ENCODE measurements around the gene MDFIC2.
A peak's percentile ranks its signal among the peaks of the same experiment; 100 is the strongest.
"Not testable (repeated sequence)": the region's sequence is repeated elsewhere in the genome, so short reads cannot be mapped to it uniquely, and the experiment has no call there.

Gene MDFIC2

GRCh38 chr3:70312336-70312735 lies at the start of gene MDFIC2:
TSS of gene MDFIC2 (minus strand) at chr3:70312638. CDS start at chr3:70311973, 665 bp downstream.
- DNase-seq (ENCODE audit: low read depth), result no peak

DNA sequence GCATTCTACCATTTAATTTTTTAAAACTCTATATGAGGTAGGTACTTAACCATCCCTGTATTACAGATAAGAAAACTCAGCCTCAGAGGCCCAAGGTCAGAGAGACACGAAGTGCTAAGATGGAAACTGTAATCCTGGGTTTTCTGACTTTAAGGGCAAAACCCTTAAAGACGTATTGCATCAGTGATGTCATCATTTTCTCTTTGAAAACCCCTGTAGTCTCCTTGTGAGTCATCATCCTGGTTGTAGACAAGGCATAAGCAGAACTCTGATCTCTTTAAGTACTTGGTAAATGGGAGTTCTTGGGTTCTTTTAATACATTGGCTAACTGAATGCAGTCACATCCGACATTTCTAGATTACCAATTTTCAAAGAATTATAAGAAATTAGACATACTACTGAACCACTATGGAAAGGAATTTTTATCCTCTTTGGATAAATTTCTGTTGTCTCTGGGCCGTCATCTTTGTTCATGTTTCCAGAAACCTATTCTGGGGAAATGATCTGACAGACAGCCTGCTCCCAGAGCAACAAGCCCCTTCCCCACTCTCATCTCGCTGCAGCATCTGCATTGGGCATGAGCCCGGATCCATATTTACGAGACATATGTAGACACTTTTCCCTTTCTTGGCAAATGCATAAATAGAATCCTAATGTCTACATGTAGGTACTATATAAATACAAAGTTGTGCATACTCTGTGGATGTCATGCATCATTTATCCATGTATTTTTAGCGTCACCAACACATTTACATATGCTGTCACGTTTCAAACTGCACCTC lies 48.7 kb upstream of the MDFIC2 start:
- peak; percentile 37 for DNase-seq (ENCODE audit: low read depth)

GRCh38 chr3:70359711-70360110 lies 47.3 kb upstream of the MDFIC2 start:
- DNase-seq (ENCODE audit: low read depth), result no peak

- DNase-seq (ENCODE audit: low read depth), result peak; percentile 43
Observed at GRCh38 chr3:70358978-70359580, 46.6 kb upstream of the MDFIC2 start.

GRCh38 chr3:70352215-70352614 lies 39.8 kb upstream of the MDFIC2 start:
- no peak for DNase-seq (ENCODE audit: low read depth)

- no peak for DNase-seq (ENCODE audit: low read depth)
Observed at GRCh38 chr3:70342149-70342548, 29.7 kb upstream of the MDFIC2 start.

GRCh38 chr3:70336885-70337284 lies 24.4 kb upstream of the MDFIC2 start:
- DNase-seq (ENCODE audit: low read depth), result not testable (repeated sequence)

DNA sequence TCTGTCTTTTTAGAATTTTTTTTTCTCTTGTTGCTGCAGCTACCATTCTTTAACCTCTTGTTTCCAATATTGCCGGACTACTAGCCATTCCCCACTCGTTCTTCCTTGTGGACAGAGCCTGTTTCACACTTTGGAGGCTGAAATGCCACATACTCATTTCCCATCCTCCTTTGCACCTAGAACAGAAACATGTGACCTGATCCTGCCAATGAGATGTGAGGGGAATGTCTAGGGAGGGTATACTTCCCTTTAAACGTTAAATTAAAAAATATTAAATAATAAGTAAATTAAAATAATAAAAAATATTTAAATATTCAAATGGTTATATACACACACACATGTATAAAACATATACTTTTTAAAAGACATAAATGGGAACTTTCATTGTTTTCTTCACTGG lies 20.6 kb upstream of the MDFIC2 start:
- no peak for DNase-seq (ENCODE audit: low read depth)

GRCh38 chr3:70315021-70315420 lies 2.6 kb upstream of the MDFIC2 start:
- no peak for DNase-seq (ENCODE audit: low read depth)

- no peak for DNase-seq (ENCODE audit: low read depth)
Observed at GRCh38 chr3:70310809-70311208, 1.6 kb downstream of the MDFIC2 start.

DNA sequence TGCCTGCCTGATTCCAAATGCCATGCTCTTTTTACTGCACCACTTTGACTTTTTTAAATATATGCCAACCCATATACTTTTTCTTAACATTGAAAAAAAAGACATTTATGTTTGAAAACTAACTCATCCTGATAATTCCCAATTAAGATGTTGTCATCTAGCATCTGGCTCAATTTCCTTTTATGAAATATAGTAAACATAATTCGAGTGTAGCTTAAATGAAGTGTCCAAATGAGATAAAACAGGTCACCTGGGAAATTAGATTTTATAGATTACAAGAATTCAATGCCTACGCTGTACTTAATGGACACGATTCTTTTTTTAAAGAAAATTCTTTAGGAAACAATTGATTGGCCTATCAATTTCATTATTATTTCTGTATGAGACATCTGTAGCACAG lies 2.8 kb downstream of the MDFIC2 start:
- no peak for DNase-seq (ENCODE audit: low read depth)

- peak; percentile 1 for DNase-seq (ENCODE audit: low read depth)
Observed at GRCh38 chr3:70308760-70309159, 3.7 kb downstream of the MDFIC2 start.

- DNase-seq (ENCODE audit: low read depth), result no peak
Observed at GRCh38 chr3:70306736-70307135, 5.7 kb downstream of the MDFIC2 start.

- peak; percentile 1 for DNase-seq (ENCODE audit: low read depth)
Observed at GRCh38 chr3:70298385-70298784, 14.1 kb downstream of the MDFIC2 start.

GRCh38 chr3:70291097-70291482 lies 21.3 kb downstream of the MDFIC2 start:
- no peak for DNase-seq (ENCODE audit: low read depth)

- not testable (repeated sequence) for DNase-seq (ENCODE audit: low read depth)
Observed at GRCh38 chr3:70290431-70291096, 21.9 kb downstream of the MDFIC2 start.

- peak; percentile 68 for DNase-seq (ENCODE audit: low read depth)
Observed at GRCh38 chr3:70281663-70282062, 30.8 kb downstream of the MDFIC2 start.

GRCh38 chr3:70277304-70277703 lies 35.1 kb downstream of the MDFIC2 start:
- no peak for DNase-seq (ENCODE audit: low read depth)

DNA sequence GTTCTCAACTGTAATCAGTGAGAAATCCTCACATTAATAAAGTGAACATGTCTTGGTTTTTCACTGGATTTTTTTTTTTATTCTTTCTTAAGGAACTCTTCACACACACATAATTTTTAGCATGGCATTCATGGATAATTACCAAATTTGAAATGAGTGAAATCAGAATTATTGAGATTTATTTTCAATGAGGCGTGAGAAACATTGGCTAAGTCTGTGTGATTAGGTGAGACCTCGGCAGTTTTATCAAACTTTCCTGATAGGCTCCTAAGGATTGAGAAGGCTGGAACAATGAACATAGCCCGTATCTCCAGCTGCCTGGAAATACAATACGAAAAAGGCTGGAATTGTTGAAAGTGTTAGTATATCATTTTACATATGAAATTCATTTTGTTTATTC lies 35.5 kb downstream of the MDFIC2 start:
- DNase-seq (ENCODE audit: low read depth), result no peak

GRCh38 chr3:70273492-70273891 lies 38.9 kb downstream of the MDFIC2 start:
- peak; percentile 5 for DNase-seq (ENCODE audit: low read depth)

DNA sequence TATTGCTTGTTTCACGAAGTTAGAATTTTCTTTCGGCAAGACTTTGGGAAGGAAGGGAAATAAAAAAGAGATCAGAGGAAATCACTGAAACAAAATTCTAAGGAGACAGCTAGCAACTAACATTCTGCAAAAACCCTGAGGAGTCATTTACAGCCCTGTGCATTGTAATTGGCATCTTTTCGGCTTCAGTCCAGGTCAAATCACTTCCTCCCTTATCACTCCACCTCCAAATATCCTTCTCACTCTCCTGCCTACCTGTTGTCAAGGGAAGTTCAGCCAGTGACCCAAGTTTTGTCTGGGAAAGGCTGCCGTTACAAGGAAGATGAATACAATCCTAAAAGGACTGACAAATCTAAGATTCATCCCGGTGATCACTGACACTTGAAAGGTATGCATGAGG lies 39.6 kb downstream of the MDFIC2 start:
- no peak for DNase-seq (ENCODE audit: low read depth)

- DNase-seq (ENCODE audit: low read depth), result peak; percentile 38
Observed at GRCh38 chr3:70264122-70264780, 48.2 kb downstream of the MDFIC2 start.

DNA sequence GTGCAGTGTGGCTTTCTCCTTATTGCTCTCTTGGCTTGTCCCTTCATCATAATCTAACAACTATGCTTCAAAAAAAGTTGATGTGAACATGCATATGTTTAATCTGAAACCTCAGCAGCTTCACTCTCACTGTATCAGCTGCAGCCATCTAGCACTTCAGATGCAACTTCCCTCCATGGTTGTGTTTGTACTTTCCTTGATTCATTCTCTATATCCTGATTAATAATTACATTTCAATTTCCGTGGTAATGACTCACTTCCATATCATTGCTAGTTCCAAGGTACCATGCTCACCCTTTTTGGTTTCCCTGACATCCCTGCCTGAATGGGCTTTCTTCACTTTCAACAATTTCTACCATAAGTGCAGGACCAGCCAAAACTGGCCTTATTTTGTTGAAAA lies 51.2 kb downstream of the MDFIC2 start:
- peak; percentile 37 for DNase-seq (ENCODE audit: low read depth)

Data from ELR (cell line).